ENCODE data around the gene UIMC1. TPM values are rescaled to one million over a fixed set of nuclear protein-coding genes. Genes with fewer than 3 reads are reported as not detected.

UIMC1 gene
- total RNA-seq, 4 donors from 2014 or later: 22.3 to 38.6 (median 27.7) TPM

GRCh38 chr5:177027665-177028064 lies 21.1 kb upstream of the UIMC1 start:
- no peak for DNase-seq (ENCODE audit: low spot score)
- TF ChIP-seq, protein P1, sequence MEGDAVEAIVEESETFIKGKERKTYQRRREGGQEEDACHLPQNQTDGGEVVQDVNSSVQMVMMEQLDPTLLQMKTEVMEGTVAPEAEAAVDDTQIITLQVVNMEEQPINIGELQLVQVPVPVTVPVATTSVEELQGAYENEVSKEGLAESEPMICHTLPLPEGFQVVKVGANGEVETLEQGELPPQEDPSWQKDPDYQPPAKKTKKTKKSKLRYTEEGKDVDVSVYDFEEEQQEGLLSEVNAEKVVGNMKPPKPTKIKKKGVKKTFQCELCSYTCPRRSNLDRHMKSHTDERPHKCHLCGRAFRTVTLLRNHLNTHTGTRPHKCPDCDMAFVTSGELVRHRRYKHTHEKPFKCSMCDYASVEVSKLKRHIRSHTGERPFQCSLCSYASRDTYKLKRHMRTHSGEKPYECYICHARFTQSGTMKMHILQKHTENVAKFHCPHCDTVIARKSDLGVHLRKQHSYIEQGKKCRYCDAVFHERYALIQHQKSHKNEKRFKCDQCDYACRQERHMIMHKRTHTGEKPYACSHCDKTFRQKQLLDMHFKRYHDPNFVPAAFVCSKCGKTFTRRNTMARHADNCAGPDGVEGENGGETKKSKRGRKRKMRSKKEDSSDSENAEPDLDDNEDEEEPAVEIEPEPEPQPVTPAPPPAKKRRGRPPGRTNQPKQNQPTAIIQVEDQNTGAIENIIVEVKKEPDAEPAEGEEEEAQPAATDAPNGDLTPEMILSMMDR (IDR thresholded peaks at IDR 0.05): no peak
- no peak for ATAC-seq (ENCODE audit: low FRiP score)

DNA sequence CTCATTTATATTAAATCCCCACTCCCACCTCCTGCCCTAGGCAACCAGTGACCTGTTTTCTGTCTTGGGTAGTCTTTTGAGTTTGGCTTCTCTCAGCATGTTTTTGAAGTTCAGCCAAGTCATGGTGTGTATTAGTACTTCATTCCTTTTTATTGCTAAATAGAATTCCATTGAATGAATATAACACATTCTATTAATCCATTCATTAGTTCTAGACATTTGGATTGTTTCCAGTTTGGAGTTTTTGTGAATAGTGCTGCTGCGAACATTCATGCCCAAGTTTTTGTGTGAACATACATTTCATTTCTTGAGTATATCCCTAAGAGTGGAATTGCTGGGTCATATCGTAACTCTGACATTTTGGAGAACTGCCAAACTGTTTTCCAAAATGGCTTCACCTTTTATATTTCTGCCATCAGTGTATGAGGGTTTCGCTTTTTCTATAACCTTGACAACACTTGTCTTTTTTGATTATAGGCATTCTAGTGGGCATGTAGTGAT lies 18.6 kb upstream of the UIMC1 start:
- DNase-seq (ENCODE audit: low spot score): no peak
- TF ChIP-seq, protein P1 (IDR thresholded peaks at IDR 0.05): no peak
- no peak for ATAC-seq (ENCODE audit: low FRiP score)

- TF ChIP-seq, protein P1 (IDR thresholded peaks at IDR 0.05): no peak
- no peak for DNase-seq (ENCODE audit: low spot score)
- ATAC-seq (ENCODE audit: low FRiP score): no peak
Observed at GRCh38 chr5:177024559-177024958, 18.0 kb upstream of the UIMC1 start.

DNA sequence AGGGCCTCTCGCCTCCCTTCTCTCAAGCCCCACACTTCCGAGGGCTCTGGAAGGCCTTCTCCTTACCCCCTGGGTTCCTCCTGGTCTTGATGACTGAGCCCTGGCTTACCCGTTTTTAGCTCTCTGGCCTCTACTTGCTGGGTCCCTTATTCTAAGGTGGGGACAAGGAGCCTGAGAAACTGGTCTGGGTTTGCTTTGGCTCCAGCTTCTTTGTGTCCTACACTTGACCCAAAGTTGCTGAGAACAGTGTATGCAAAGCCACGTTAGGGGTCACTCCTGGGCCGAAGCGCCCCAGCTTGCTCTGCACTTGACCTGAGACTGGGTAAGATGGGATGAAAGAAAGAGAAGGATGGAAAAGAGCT lies 16.7 kb upstream of the UIMC1 start:
- TF ChIP-seq, protein P1 (IDR thresholded peaks at IDR 0.05): no peak
- ATAC-seq (ENCODE audit: low FRiP score): peak; percentile 48
- DNase-seq (ENCODE audit: low spot score): no peak

DNA sequence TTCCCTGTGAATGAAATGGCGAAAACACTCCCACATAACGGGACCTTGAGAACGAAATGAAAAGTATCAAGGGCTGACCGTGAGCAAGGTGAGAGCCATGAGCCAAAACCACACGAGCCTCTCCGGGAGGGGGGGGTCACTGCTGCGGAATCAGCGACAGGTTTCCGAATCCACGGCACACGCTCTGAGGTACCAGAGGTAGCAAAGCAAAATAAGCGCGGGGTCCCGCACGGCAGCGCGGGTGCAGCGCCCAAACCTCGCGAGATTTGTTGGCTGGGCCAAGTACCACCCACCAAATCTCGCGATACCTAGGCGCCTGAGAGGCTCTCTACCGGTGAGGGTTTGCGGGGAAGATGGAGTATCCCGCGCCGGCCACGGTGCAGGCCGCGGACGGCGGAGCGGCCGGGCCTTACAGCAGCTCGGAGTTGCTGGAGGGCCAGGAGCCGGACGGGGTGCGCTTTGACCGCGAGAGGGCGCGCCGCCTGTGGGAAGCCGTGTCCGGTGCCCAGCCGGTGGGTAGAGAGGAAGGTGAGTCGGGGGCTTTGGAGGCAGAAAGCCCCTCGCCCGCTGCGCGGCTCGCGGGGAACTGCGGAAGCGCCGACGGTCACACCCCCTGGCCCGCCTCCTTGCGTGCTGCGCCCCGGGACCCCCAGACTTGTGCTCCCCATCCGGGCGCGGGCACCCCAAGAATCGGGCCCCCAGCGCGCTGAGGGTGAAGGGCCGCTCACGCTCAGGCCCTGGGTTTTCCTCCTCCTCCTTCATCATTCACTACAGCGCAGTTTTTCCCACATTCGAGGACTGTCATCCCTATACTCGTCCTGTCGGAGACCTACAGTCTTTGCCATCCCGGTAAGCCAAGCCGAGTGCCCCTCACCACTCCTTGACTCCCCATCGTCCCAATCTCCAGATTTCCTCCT lies 16.1 kb upstream of the UIMC1 start, which contains the start of gene ZNF346:
TSS of gene ZNF346 (plus strand) at position 311 of the 917 bp plus-strand sequence. CDS start at position 354, 43 bp downstream.
- TF ChIP-seq, protein P1 (IDR thresholded peaks at IDR 0.05): no peak
- peak; percentile 87 for DNase-seq (ENCODE audit: low spot score)

DNA sequence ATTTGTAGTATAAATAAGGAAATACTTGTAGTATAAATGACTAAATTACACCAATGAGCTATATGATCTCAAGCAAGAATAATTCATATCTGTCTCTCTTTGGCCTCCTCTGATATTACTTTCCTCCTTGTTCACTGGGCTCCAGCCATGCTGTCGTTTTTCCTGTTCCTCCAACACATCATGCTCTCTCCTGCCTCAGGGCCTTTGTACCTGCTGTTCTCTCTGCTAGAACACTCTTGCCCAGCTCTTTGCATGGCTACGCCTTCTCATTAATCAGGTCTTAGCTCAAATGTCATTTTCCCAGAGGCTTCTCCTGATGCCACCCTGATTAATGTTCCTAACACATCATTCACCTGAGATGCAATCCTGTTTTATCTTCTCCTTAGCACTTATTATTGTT lies 13.5 kb upstream of the UIMC1 start:
- DNase-seq (ENCODE audit: low spot score) (no peak), ATAC-seq (ENCODE audit: low FRiP score) (no peak)
- TF ChIP-seq, protein P1 (IDR thresholded peaks at IDR 0.05): no peak

More for the DNA sequence above, 16.1 kb upstream of the UIMC1 start, which contains the start of gene ZNF346:
- peak; percentile 90 for ATAC-seq (ENCODE audit: low FRiP score)
